GM23338 (cell line): ENCODE measurements around the gene RBP2. TPM values are rescaled to one million over a fixed set of nuclear protein-coding genes. Genes with fewer than 3 reads are reported as not detected.
A peak's percentile ranks its signal among the peaks of the same experiment; 100 is the strongest.

ENCODE experiments used
- ATAC-seq: fragments of 200-7000 bp; cut with Tn5 transposase; 3 replicates; pipeline ENCODE4 v1.9.1; 2020
- DNase-seq: peaks from one replicate; pipeline ENCODE4 v3.0.0-alpha.2; 2015; ENCODE audit warnings: low spot score
- H2AFZ ChIP-seq: fragments of 200-600 bp; sonication (generic); 2 replicates; pipeline ENCODE4 v1.8.0; 2016; ENCODE audit warnings: antibody characterized with exemption, mild to moderate bottlenecking, moderate library complexity
- H3F3A ChIP-seq: fragments of 200-600 bp; sonication (generic); replicated peaks from 2 replicates; pipeline ENCODE4 v1.8.0; 2017; ENCODE audit warnings: antibody characterized with exemption, mixed run types, low read depth
- H3K27ac ChIP-seq: fragments of 200-600 bp; sonication (generic); 2 replicates; pipeline ENCODE4 v1.6.1; 2016; ENCODE audit warnings: low read depth
- H3K27me3 ChIP-seq: fragments of 200-600 bp; sonication (generic); 2 replicates; pipeline ENCODE4 v1.8.0; 2016; ENCODE audit warnings: mild to moderate bottlenecking, mixed run types, moderate library complexity; ENCODE audit not compliant: insufficient read depth
- H3K36me3 ChIP-seq: fragments of 200-600 bp; sonication (generic); 2 replicates; pipeline ENCODE4 v1.8.0; 2016; ENCODE audit warnings: mild to moderate bottlenecking; ENCODE audit not compliant: insufficient read depth
- H3K4me1 ChIP-seq: fragments of 200-600 bp; sonication (generic); 2 replicates; pipeline ENCODE4 v1.8.0; 2016; ENCODE audit warnings: mild to moderate bottlenecking, moderate library complexity; ENCODE audit not compliant: insufficient read depth
- H3K4me2 ChIP-seq: fragments of 200-600 bp; sonication (generic); 2 replicates; pipeline ENCODE4 v1.7.1; 2017; ENCODE audit warnings: mixed run types
- H3K4me3 ChIP-seq: fragments of 200-600 bp; sonication (generic); 2 replicates; pipeline ENCODE4 v1.6.1; 2016; ENCODE audit warnings: mixed run types
- H3K79me2 ChIP-seq: fragments of 200-600 bp; sonication (generic); replicated peaks from 2 replicates; pipeline ENCODE4 v1.8.0; 2017; ENCODE audit warnings: mild to moderate bottlenecking; ENCODE audit not compliant: insufficient read depth
- H3K9me2 ChIP-seq: fragments of 200-600 bp; sonication (generic); 2 replicates; pipeline ENCODE4 v1.8.0; 2017; ENCODE audit not compliant: insufficient read depth
- H4K20me1 ChIP-seq: fragments of 200-600 bp; sonication (generic); replicated peaks from 2 replicates; pipeline ENCODE4 v1.8.0; 2017; ENCODE audit warnings: mild to moderate bottlenecking; ENCODE audit not compliant: insufficient read depth
- H3K27ac Mint-ChIP-seq: 2 replicates; pipeline ENCODE4 v1.8.0; 2020; ENCODE audit warnings: inconsistent platforms, mild to moderate bottlenecking, moderate library complexity, mixed read lengths
- H3K27me3 Mint-ChIP-seq: 3 replicates; pipeline ENCODE4 v1.8.0; 2022; ENCODE audit warnings: low read depth, mild to moderate bottlenecking, moderate library complexity, mixed read lengths, inconsistent platforms; ENCODE audit not compliant: insufficient read depth, poor library complexity
- H3K36me3 Mint-ChIP-seq: 3 replicates; pipeline ENCODE4 v1.8.0; 2021; ENCODE audit warnings: low read depth, mild to moderate bottlenecking, inconsistent platforms, moderate library complexity, mixed read lengths
- H3K4me1 Mint-ChIP-seq: 3 replicates; pipeline ENCODE4 v1.8.0; 2020; ENCODE audit warnings: mild to moderate bottlenecking, inconsistent platforms, mixed read lengths
- H3K4me3 Mint-ChIP-seq: 3 replicates; pipeline ENCODE4 v1.8.0; 2021; ENCODE audit warnings: moderate library complexity, mild to moderate bottlenecking, inconsistent platforms, mixed read lengths
- H3K9me3 Mint-ChIP-seq: 3 replicates; pipeline ENCODE4 v1.8.0; 2020; ENCODE audit warnings: moderate library complexity, mild to moderate bottlenecking, inconsistent platforms, mixed read lengths
- CREB1 ChIP-seq: fragments of 250-450 bp; sonication (Bioruptor Pico); IDR thresholded peaks from 2 replicates; pipeline ENCODE4 v1.5.0; 2020; ENCODE audit warnings: low read depth, mild to moderate bottlenecking, moderate library complexity
- ETS1 ChIP-seq: IDR thresholded peaks from 2 replicates; pipeline ENCODE4 v1.6.1; 2016; ENCODE audit warnings: antibody characterized with exemption
- EZH2 ChIP-seq: fragments of 200-600 bp; sonication (generic); IDR thresholded peaks from one replicate; pipeline ENCODE4 v1.8.0; 2017; ENCODE audit warnings: antibody characterized with exemption, mild to moderate bottlenecking, low read depth; ENCODE audit not compliant: unreplicated experiment
- EZH2phosphoT487 ChIP-seq: fragments of 200-600 bp; sonication (generic); IDR thresholded peaks from one replicate; pipeline ENCODE4 v1.8.1; 2018; ENCODE audit warnings: antibody characterized with exemption; ENCODE audit not compliant: unreplicated experiment
- POLR2AphosphoS5 ChIP-seq: IDR thresholded peaks from 2 replicates; pipeline ENCODE4 v1.6.1; 2016; ENCODE audit warnings: antibody characterized with exemption, low read depth
- ZNF114 ChIP-seq: fragments of 250-450 bp; sonication (Bioruptor Pico); IDR thresholded peaks from 2 replicates; pipeline ENCODE4 v1.5.0; 2020; ENCODE audit warnings: mild to moderate bottlenecking, moderate library complexity
- polyA plus RNA-seq: library from polyadenylated mRNA; unstranded; fragments of >200 nt; fragmentation: Nextera tagmentation; extraction: Ambion mirVana; gene quantifications from 2 replicates; pipeline ENCODE4 v1.2.1, GENCODE V29; 2016
- total RNA-seq: library from RNA; depleted of rRNA; stranded (reverse); fragments of >200 nt; shearing (Covaris generic); gene quantifications from 2 replicates; pipeline ENCODE4 v1.2.3, GENCODE V29; 2014
- TF ChIP-seq, protein P1 (sequence below), 2 experiments: fragments of 200-600 bp in 1 of 2; sonication (generic) in 1 of 2; conservative IDR thresholded peaks; 2 replicates each; pipeline versions ENCODE4 v1.5.1 to v1.6.1; 2016 to 2017; ENCODE audit warnings: antibody characterized with exemption in 2 of 2, low read depth in 2 of 2, mild to moderate bottlenecking in 2 of 2, moderate library complexity in 1 of 2
- TF ChIP-seq, protein P2 (sequence below): IDR thresholded peaks from one replicate; pipeline ENCODE4 v1.6.1; 2018; ENCODE audit warnings: antibody characterized with exemption; ENCODE audit not compliant: unreplicated experiment

The RBP2 gene
- total and polyA plus RNA-seq, 2 experiments from 2014 or later, result not detected

DNA sequence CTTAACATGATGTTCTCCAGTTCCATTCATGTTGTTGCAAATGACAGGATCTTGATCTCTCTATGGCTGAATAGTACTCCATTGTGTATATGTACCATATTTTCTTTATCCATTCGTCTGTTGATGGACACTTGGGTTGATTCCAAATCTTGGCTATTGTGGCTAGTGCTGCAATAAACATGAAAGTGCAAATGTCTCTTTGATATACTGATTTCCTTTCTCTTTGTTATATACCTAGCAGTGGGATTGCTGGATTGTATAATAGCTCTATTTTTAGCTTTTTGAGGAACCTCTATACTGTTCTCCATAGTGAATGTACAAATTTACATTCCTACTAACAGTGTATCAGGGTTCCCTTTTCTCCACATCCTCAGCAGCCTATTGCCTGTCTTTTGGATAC lies 5.9 kb upstream of the RBP2 start (continued):
- TF ChIP-seq, protein P1, sequence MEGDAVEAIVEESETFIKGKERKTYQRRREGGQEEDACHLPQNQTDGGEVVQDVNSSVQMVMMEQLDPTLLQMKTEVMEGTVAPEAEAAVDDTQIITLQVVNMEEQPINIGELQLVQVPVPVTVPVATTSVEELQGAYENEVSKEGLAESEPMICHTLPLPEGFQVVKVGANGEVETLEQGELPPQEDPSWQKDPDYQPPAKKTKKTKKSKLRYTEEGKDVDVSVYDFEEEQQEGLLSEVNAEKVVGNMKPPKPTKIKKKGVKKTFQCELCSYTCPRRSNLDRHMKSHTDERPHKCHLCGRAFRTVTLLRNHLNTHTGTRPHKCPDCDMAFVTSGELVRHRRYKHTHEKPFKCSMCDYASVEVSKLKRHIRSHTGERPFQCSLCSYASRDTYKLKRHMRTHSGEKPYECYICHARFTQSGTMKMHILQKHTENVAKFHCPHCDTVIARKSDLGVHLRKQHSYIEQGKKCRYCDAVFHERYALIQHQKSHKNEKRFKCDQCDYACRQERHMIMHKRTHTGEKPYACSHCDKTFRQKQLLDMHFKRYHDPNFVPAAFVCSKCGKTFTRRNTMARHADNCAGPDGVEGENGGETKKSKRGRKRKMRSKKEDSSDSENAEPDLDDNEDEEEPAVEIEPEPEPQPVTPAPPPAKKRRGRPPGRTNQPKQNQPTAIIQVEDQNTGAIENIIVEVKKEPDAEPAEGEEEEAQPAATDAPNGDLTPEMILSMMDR (conservative IDR thresholded peaks at IDR 0.05; ENCODE audit: low read depth in 2 of 2), result no peak
- no peak for TF ChIP-seq EZH2
- no peak for TF ChIP-seq EZH2phosphoT487
- TF ChIP-seq, protein P2, sequence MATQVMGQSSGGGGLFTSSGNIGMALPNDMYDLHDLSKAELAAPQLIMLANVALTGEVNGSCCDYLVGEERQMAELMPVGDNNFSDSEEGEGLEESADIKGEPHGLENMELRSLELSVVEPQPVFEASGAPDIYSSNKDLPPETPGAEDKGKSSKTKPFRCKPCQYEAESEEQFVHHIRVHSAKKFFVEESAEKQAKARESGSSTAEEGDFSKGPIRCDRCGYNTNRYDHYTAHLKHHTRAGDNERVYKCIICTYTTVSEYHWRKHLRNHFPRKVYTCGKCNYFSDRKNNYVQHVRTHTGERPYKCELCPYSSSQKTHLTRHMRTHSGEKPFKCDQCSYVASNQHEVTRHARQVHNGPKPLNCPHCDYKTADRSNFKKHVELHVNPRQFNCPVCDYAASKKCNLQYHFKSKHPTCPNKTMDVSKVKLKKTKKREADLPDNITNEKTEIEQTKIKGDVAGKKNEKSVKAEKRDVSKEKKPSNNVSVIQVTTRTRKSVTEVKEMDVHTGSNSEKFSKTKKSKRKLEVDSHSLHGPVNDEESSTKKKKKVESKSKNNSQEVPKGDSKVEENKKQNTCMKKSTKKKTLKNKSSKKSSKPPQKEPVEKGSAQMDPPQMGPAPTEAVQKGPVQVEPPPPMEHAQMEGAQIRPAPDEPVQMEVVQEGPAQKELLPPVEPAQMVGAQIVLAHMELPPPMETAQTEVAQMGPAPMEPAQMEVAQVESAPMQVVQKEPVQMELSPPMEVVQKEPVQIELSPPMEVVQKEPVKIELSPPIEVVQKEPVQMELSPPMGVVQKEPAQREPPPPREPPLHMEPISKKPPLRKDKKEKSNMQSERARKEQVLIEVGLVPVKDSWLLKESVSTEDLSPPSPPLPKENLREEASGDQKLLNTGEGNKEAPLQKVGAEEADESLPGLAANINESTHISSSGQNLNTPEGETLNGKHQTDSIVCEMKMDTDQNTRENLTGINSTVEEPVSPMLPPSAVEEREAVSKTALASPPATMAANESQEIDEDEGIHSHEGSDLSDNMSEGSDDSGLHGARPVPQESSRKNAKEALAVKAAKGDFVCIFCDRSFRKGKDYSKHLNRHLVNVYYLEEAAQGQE, result no peak
- no peak for TF ChIP-seq ZNF114 (CRISPR knock-in tag)
- TF ChIP-seq CREB1 (CRISPR knock-in tag), result no peak
- no peak for TF ChIP-seq POLR2AphosphoS5

GRCh38 chr3:139481116-139481515 lies 4.8 kb upstream of the RBP2 start:
- no peaks in the 10 kb centered on the region for H3K9me2 ChIP-seq
- H3K4me2 ChIP-seq, result no peak overlapping the region
- H3K4me1 ChIP-seq, result no peaks in the 10 kb centered on the region
- Mint-ChIP-seq H3K4me1 (peaks cover 9% of the 10 kb centered on the region), H3K4me3 (no peak overlapping the region), H3K9me3 (no peaks in the 10 kb centered on the region), H3K27ac (no peak overlapping the region; the same call in 1 of the 2 replicates), H3K36me3 (no peaks in the 10 kb centered on the region), H3K27me3 (no peaks in the 10 kb centered on the region)
- no peak overlapping the region for H3K27ac ChIP-seq
- no peak overlapping the region for H3K4me3 ChIP-seq
- H2AFZ ChIP-seq, result no peak overlapping the region
- ATAC-seq, result peak; percentile 68
- H3F3A ChIP-seq, result no peaks in the 10 kb centered on the region
- H3K27me3 ChIP-seq, result no peaks in the 10 kb centered on the region
- no peaks in the 10 kb centered on the region for H3K79me2 ChIP-seq
- DNase-seq, result peak; percentile 55
- H4K20me1 ChIP-seq, result no peaks in the 10 kb centered on the region
- TF ChIP-seq ETS1 (no peak), CREB1 (CRISPR knock-in tag) (no peak), EZH2 (no peak), ZNF114 (CRISPR knock-in tag) (no peak)
- TF ChIP-seq, protein P2, result no peak
- TF ChIP-seq, protein P1 (conservative IDR thresholded peaks at IDR 0.05; ENCODE audit: low read depth in 2 of 2), result no peak
- no peaks in the 10 kb centered on the region for H3K36me3 ChIP-seq
